Osteoblast (primary cell): Measurements from ENCODE around the gene SNX9. TPM values are rescaled to one million over a fixed set of nuclear protein-coding genes. Genes with fewer than 3 reads are reported as not detected.

Experiments
- DNase-seq: peaks from one replicate; pipeline ENCODE4 v3.0.0; 2011; ENCODE audit warnings: low spot score, mixed read lengths; ENCODE audit not compliant: insufficient read length; ENCODE audit errors: missing footprints
- H2AFZ ChIP-seq: 2 replicates; pipeline ENCODE4 v1.6.0; 2011; ENCODE audit warnings: mild to moderate bottlenecking, low read length
- H3K27ac ChIP-seq: 2 replicates; pipeline ENCODE4 v1.5.1; 2011; ENCODE audit warnings: mild to moderate bottlenecking, low read depth, low read length, moderate library complexity
- H3K27me3 ChIP-seq: 2 replicates; pipeline ENCODE4 v1.6.0; 2012; ENCODE audit warnings: mild to moderate bottlenecking, control low read depth, inconsistent platforms, low read length, moderate library complexity; ENCODE audit not compliant: insufficient read depth
- H3K36me3 ChIP-seq: 2 replicates; pipeline ENCODE4 v1.5.1; 2011; ENCODE audit warnings: mild to moderate bottlenecking, low read length, control low read depth, moderate library complexity; ENCODE audit not compliant: insufficient read depth
- H3K4me1 ChIP-seq: 2 replicates; pipeline ENCODE4 v1.5.1; 2011; ENCODE audit warnings: mild to moderate bottlenecking, low read length, control low read depth, moderate library complexity; ENCODE audit not compliant: insufficient read depth
- H3K4me2 ChIP-seq: 2 replicates; pipeline ENCODE4 v1.6.0; 2011; ENCODE audit warnings: mild to moderate bottlenecking, low read length; ENCODE audit not compliant: insufficient read depth
- H3K4me3 ChIP-seq: fragments of 200-600 bp; sonication (generic); 3 replicates; pipeline ENCODE4 v1.5.1; 2012; ENCODE audit warnings: mild to moderate bottlenecking, low read length, inconsistent platforms; ENCODE audit not compliant: insufficient read depth
- H3K79me2 ChIP-seq: 2 replicates; pipeline ENCODE4 v1.6.0; 2012; ENCODE audit warnings: mild to moderate bottlenecking, low read length, control low read depth, inconsistent platforms; ENCODE audit not compliant: insufficient read depth
- H3K9me3 ChIP-seq: 2 replicates; pipeline ENCODE4 v1.5.1; 2011; ENCODE audit warnings: low read depth, low read length, control low read depth
- H4K20me1 ChIP-seq: 2 replicates; pipeline ENCODE4 v1.6.0; 2012; ENCODE audit warnings: mild to moderate bottlenecking, low read length, control low read depth; ENCODE audit not compliant: insufficient read depth
- total RNA-seq: library from RNA; depleted of rRNA; stranded (reverse); fragments of >200 nt; gene quantifications from 2 replicates; pipeline ENCODE4 v1.2.3, GENCODE V29; 2012
- TF ChIP-seq, protein P1 (sequence below): IDR thresholded peaks from 2 replicates; pipeline ENCODE4 v1.5.1; 2011; ENCODE audit warnings: mild to moderate bottlenecking, low read depth, low read length, moderate library complexity; ENCODE audit errors: extremely low read depth

Gene SNX9
- total RNA-seq, 1 donor, result 147 TPM

DNA sequence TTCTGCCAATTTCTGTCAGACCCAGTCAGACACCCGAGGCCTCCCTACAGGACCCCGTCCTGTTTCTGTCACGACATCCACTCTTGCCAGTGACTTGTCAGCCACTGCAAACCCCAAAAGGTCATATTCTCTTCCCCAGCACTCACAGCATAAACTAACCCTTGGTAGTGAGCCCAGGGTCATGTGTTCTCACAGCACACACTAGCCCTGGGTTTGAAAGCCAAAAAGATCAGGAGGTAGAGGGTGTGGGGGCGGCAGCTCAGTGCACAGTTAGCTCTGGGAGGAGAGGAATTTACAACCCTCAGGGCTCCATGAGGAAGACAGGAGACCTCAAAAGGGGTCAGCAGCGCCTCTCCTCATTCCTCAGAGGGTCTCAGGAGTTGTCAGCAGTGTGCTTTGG lies 9.9 kb upstream of the SNX9 start:
- peaks cover 3% of the 10 kb centered on the region for H3K9me3 ChIP-seq
- no peaks in the 10 kb centered on the region for H4K20me1 ChIP-seq
- H3K36me3 ChIP-seq, result no peaks in the 10 kb centered on the region
- peaks cover 37% of the 10 kb centered on the region for H3K4me1 ChIP-seq
- H2AFZ ChIP-seq, result peak overlapping the region; percentile 58
- H3K4me2 ChIP-seq, result peak overlapping the region; percentile 77
- no peaks in the 10 kb centered on the region for H3K27me3 ChIP-seq
- peak; percentile 70 for DNase-seq
- peak overlapping the region; percentile 98 for H3K27ac ChIP-seq
- peak overlapping the region; percentile 26 for H3K4me3 ChIP-seq
- TF ChIP-seq, protein P1, sequence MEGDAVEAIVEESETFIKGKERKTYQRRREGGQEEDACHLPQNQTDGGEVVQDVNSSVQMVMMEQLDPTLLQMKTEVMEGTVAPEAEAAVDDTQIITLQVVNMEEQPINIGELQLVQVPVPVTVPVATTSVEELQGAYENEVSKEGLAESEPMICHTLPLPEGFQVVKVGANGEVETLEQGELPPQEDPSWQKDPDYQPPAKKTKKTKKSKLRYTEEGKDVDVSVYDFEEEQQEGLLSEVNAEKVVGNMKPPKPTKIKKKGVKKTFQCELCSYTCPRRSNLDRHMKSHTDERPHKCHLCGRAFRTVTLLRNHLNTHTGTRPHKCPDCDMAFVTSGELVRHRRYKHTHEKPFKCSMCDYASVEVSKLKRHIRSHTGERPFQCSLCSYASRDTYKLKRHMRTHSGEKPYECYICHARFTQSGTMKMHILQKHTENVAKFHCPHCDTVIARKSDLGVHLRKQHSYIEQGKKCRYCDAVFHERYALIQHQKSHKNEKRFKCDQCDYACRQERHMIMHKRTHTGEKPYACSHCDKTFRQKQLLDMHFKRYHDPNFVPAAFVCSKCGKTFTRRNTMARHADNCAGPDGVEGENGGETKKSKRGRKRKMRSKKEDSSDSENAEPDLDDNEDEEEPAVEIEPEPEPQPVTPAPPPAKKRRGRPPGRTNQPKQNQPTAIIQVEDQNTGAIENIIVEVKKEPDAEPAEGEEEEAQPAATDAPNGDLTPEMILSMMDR, result no peak
- H3K79me2 ChIP-seq, result no peaks in the 10 kb centered on the region

DNA sequence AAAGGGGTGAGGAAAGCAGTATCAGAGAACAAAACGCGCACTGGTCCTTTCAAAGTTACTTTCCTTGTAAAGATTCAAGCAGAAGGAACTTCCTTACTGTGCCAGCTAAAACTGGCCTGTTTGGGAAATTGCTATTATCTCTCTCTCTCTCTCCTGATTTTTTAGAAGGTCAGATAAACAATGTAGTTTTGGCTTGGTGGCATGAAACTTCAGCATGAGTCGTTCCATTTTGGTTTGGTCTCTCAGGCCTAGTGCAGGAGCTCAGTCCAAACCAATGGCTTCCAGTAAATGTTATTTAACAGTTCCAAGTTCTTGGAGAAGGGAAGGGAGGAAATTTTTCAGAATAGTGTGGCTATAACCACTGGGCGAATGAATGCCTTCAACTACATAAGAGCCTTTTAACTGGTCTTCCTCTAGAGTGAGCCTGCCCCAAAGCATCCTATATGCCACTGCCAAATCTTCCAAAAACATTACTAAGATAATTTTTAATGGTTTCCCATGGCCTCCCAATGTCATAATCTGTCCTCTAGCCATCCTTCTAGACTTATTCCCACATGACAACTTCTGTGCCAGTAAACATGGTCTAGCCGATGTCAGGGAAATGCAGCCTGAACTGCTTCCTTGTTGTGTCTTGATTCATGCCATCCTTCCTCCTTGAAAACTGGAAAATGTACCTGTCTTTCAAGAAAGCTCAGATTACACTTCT lies 9.1 kb upstream of the SNX9 start:
- Histone ChIP-seq H2AFZ (peak overlapping the region; percentile 58), H3K9me3 (no peaks in the 10 kb centered on the region), H3K27me3 (no peaks in the 10 kb centered on the region), H3K4me3 (peak overlapping the region; percentile 26), H4K20me1 (no peaks in the 10 kb centered on the region), H3K79me2 (no peaks in the 10 kb centered on the region), H3K4me1 (peaks cover 37% of the 10 kb centered on the region), H3K4me2 (peak overlapping the region; percentile 77), H3K36me3 (no peaks in the 10 kb centered on the region), H3K27ac (peak overlapping the region; percentile 98)
- peak; percentile 74 for DNase-seq
- TF ChIP-seq, protein P1, result no peak

DNA sequence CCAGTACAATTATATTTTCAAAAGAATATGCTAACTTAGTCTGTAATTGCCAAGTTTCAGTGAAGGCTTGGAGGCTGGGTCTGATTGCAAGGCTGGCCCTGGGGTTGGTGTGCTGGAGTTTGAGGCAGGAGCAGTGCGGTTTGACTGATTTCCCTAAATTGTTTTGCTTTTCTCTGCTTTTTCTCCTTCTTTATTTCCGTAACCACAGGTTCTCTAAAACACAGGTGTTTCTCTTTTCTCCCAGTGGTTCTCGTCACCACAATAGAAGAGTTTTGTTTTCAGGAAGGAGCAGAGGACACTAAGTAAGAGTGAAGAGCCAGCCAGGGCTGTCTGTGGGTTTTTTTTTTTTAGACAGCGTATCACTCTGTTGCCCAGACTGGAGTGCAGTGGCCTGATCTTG lies 8.2 kb upstream of the SNX9 start:
- Histone ChIP-seq H3K9me3 (no peaks in the 10 kb centered on the region), H3K27me3 (no peaks in the 10 kb centered on the region), H4K20me1 (no peaks in the 10 kb centered on the region), H3K27ac (peak overlapping the region; percentile 98), H3K4me3 (no peak overlapping the region), H3K36me3 (no peaks in the 10 kb centered on the region), H2AFZ (peak overlapping the region; percentile 52), H3K4me1 (peaks cover 37% of the 10 kb centered on the region), H3K4me2 (no peak overlapping the region), H3K79me2 (no peaks in the 10 kb centered on the region)
- DNase-seq, result no peak
- TF ChIP-seq, protein P1, result no peak

DNA sequence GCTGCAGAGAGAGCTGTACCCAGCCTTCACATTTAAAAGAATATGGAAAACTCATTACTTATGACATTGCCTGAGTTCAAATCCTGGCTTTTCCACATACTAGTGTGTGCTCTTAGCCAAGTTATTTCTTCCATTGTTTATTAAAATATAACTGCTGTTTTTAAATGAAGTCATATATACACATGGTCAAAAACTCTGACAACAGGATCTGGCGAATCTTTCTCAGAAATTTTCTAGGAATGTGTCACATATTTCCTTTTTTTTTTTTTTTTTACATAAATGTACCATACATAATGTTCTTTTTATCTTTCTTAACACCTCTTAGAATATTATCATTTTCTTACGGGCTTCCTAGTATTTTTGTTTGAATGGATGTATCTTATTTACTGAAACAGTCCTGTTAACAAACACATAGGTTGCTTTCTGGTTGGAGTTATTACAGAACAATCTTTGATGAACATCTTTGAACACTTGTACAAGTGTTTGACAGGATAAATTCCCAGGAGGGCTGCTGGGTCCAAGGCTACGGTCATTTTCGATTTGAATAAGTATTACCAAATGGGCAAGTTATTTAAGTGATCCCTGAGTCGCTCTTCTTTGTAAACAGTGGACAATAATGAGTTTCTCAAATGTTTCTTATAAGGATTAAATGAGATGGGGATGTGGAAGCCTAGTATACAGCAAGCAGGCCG lies 1.6 kb upstream of the SNX9 start:
- Histone ChIP-seq H3K9me3 (no peaks in the 10 kb centered on the region), H3K27ac (peak overlapping the region; percentile 22), H3K36me3 (no peaks in the 10 kb centered on the region), H3K4me2 (no peak overlapping the region), H4K20me1 (peaks cover 3% of the 10 kb centered on the region), H3K27me3 (no peaks in the 10 kb centered on the region), H2AFZ (no peak overlapping the region), H3K4me1 (peaks cover 14% of the 10 kb centered on the region), H3K4me3 (no peak overlapping the region), H3K79me2 (peaks cover 30% of the 10 kb centered on the region)
- TF ChIP-seq, protein P1, result no peak
- DNase-seq, result peak; percentile 90
